GM19467 (cell line): ENCODE results near the gene TMED4.

Experiments used
- ATAC-seq: cut with Tn5 transposase; IDR thresholded peaks from one replicate; pipeline ENCODE4 v1.9.1; 2021; ENCODE audit warnings: mild to moderate bottlenecking, moderate library complexity; ENCODE audit not compliant: unreplicated experiment

The TMED4 gene

GRCh38 chr7:44541028-44541869, 40.8 kb downstream of the TMED4 start, which contains the start of gene NPC1L1:
Gene NPC1L1, minus strand, starts transcription at chr7:44541330. Its CDS starts 71 bp downstream, at chr7:44541259.
- ATAC-seq = no peak

- ATAC-seq = no peak
Observed at GRCh38 chr7:44540592-44541027, 41.4 kb downstream of the TMED4 start.

GRCh38 chr7:44539669-44540506, 42.1 kb downstream of the TMED4 start:
- no peak for ATAC-seq

- ATAC-seq = no peak
Observed at GRCh38 chr7:44538798-44539668, 43.0 kb downstream of the TMED4 start.

- ATAC-seq = no peak
Observed at GRCh38 chr7:44538093-44538797, 43.8 kb downstream of the TMED4 start.

GRCh38 chr7:44537442-44537841, 44.6 kb downstream of the TMED4 start:
- ATAC-seq = no peak

- ATAC-seq = no peak
Observed at GRCh38 chr7:44536090-44536489, 45.9 kb downstream of the TMED4 start.

- no peak for ATAC-seq
Observed at GRCh38 chr7:44535348-44536064, 46.5 kb downstream of the TMED4 start.

GRCh38 chr7:44534501-44534900, 47.5 kb downstream of the TMED4 start:
- ATAC-seq = no peak

- no peak for ATAC-seq
Observed at GRCh38 chr7:44534087-44534486, 47.9 kb downstream of the TMED4 start.

GRCh38 chr7:44533301-44534055, 48.6 kb downstream of the TMED4 start:
- ATAC-seq = no peak

GRCh38 chr7:44531421-44532380, 50.3 kb downstream of the TMED4 start:
- no peak for ATAC-seq

- ATAC-seq = no peak
Observed at GRCh38 chr7:44530990-44531389, 51.0 kb downstream of the TMED4 start.
